Sigmoid colon (tissue), 7 donors: ENCODE data around the gene TMEFF2. TPM values are rescaled to one million over a fixed set of nuclear protein-coding genes. Genes with fewer than 3 reads are reported as not detected.
"Not testable (repeated sequence)": the region's sequence is repeated elsewhere in the genome, so short reads cannot be mapped to it uniquely, and the experiment has no call there.

ENCODE experiments used
- DNase-seq: peaks from one replicate; pipeline ENCODE4 v3.0.0-alpha.2; 2019
- H3K27ac ChIP-seq, 4 donors: fragments of 200-600 bp; sonication (generic); one replicate each; pipeline ENCODE4 v1.5.1; 2016 to 2019; ENCODE audit warnings: mild to moderate bottlenecking in 1 of 4
- H3K27me3 ChIP-seq, 3 donors: fragments of 200-600 bp; sonication (generic); one replicate each; pipeline ENCODE4 v1.5.1; 2019; ENCODE audit warnings: mild to moderate bottlenecking in 1 of 3
- H3K36me3 ChIP-seq, 4 donors: fragments of 200-600 bp; sonication (generic); one replicate each; pipeline ENCODE4 v1.5.1; 2016 to 2019
- H3K4me1 ChIP-seq, 4 donors: fragments of 200-600 bp; sonication (generic); one replicate each; pipeline ENCODE4 v1.5.1; 2017 to 2019
- H3K4me3 ChIP-seq, 4 donors: fragments of 200-600 bp; sonication (generic); one replicate each; pipeline ENCODE4 v1.5.1; 2017 to 2019; ENCODE audit warnings: mild to moderate bottlenecking in 2 of 4, moderate library complexity in 1 of 4
- H3K9me3 ChIP-seq, 4 donors: fragments of 200-600 bp in 3 of 4; sonication (generic) in 3 of 4; one replicate each; pipeline versions ENCODE4 v1.5.1 to v1.6.1; 2013 to 2019
- CTCF ChIP-seq, 4 experiments: fragments of 450-650 bp in 3 of 4; fragments of 200-600 bp in 1 of 4; IDR thresholded peaks; one replicate each; pipeline ENCODE4 v1.5.1; 2016 to 2019; ENCODE audit warnings: antibody characterized with exemption in 4 of 4, mild to moderate bottlenecking in 3 of 4, moderate library complexity in 2 of 4
- EP300 ChIP-seq, 4 donors: sonication (generic); formaldehyde crosslinking; IDR thresholded peaks; one replicate each; pipeline ENCODE4 v1.6.1; 2017; ENCODE audit warnings: antibody characterized with exemption in 4 of 4
- POLR2A ChIP-seq, 2 donors: fragments of 450-650 bp; IDR thresholded peaks; one replicate each; pipeline ENCODE4 v1.6.1; 2016; ENCODE audit warnings: antibody characterized with exemption in 2 of 2, mild to moderate bottlenecking in 2 of 2, moderate library complexity in 2 of 2
- POLR2AphosphoS5 ChIP-seq, 4 donors: sonication (generic); formaldehyde crosslinking; IDR thresholded peaks; one replicate each; pipeline ENCODE4 v1.6.1; 2017; ENCODE audit warnings: antibody characterized with exemption in 4 of 4
- WGBS, 2 donors: extraction: QIAGEN DNeasy Blood & Tissue Kit; methylation state at CpG; one replicate each; pipeline ENCODE4 v1.1.7; 2013; 5-methylcytosine and 5-hydroxymethylcytosine counted together
- intact Hi-C: fragments of 100-400 bp; cut with DNase I; formaldehyde crosslinking; loops from one replicate; pipeline ENCODE4 v1.15.1; 2023
- polyA plus RNA-seq, 3 donors: library from polyadenylated mRNA; stranded (reverse); fragments of 200-250 nt; gene quantifications; one replicate each; pipeline ENCODE4 v1.2.3, GENCODE V29; 2013
- total RNA-seq, 4 donors: library from RNA; depleted of rRNA; stranded (reverse); fragments of >200 nt; gene quantifications; one replicate each; pipeline ENCODE4 v1.1.0, GENCODE V29; 2016
- donor health status: healthy with polysubstance abuse.
- donor health status: Bipolar disorder and iron deficiency.
- donor health status: healthy.

The TMEFF2 gene
- total and polyA plus RNA-seq, 7 donors = 0.16 to 1.4 (median 0.32) TPM; not detected in 1

- TF ChIP-seq CTCF (IDR thresholded peaks at IDR 0.05) = no peak
- peaks cover 0 to 6% (median 3%) of the 10 kb centered on the region in 4 donors for H3K4me1 ChIP-seq
- no peaks in the 10 kb centered on the region for H3K27me3 ChIP-seq
- H3K27ac ChIP-seq = no peak overlapping the region
- no peak overlapping the region for H3K4me3 ChIP-seq
- intact Hi-C loops = no loop called here
- DNase-seq = no peak
- H3K36me3 ChIP-seq = no peaks in the 10 kb centered on the region
- H3K9me3 ChIP-seq = no peaks in the 10 kb centered on the region
- 9 to 23% methylated on average over 4 of the region's 4 CpGs for WGBS, 2 donors
These were observed 107.3 kb downstream of the TMEFF2 start for GRCh38 chr2:192087398-192087958.

- H3K4me1 ChIP-seq = no peaks in the 10 kb centered on the region
- no peaks in the 10 kb centered on the region for H3K9me3 ChIP-seq
- no peak for TF ChIP-seq POLR2AphosphoS5 (IDR thresholded peaks at IDR 0.05)
- no peak for TF ChIP-seq POLR2A (IDR thresholded peaks at IDR 0.05)
- TF ChIP-seq EP300 (IDR thresholded peaks at IDR 0.05) = no peak
- no peak for TF ChIP-seq CTCF (IDR thresholded peaks at IDR 0.05)
- no peak for DNase-seq
- H3K27me3 ChIP-seq = no peaks in the 10 kb centered on the region
- no peaks in the 10 kb centered on the region for H3K36me3 ChIP-seq
- WGBS, 2 donors = 73 to 93% methylated on average over 5 of the region's 5 CpGs
- no peak overlapping the region for H3K27ac ChIP-seq
- H3K4me3 ChIP-seq = no peak overlapping the region
- intact Hi-C loops = no loop called here
These were observed 112.6 kb downstream of the TMEFF2 start for GRCh38 chr2:192082121-192082520.

GRCh38 chr2:192080096-192080495 lies 114.6 kb downstream of the TMEFF2 start:
- H3K4me1 ChIP-seq, H3K27ac ChIP-seq, intact Hi-C loops, H3K27me3 ChIP-seq, H3K4me3 ChIP-seq, DNase-seq, H3K36me3 ChIP-seq, H3K9me3 ChIP-seq: not testable (repeated sequence)
- 84 to 85% methylated on average over 3 of the region's 3 CpGs for WGBS, 2 donors

- intact Hi-C loops = no loop called here
- Histone ChIP-seq H3K4me3 (no peak overlapping the region), H3K27me3 (no peaks in the 10 kb centered on the region), H3K4me1 (peaks cover 0 to 9% (median 0%) of the 10 kb centered on the region in 4 donors), H3K27ac (no peak overlapping the region), H3K9me3 (no peaks in the 10 kb centered on the region), H3K36me3 (no peaks in the 10 kb centered on the region)
- no peak for DNase-seq
- TF ChIP-seq EP300 (IDR thresholded peaks at IDR 0.05) = no peak
- no peak for TF ChIP-seq POLR2A (IDR thresholded peaks at IDR 0.05)
- no peak for TF ChIP-seq POLR2AphosphoS5 (IDR thresholded peaks at IDR 0.05)
- TF ChIP-seq CTCF (IDR thresholded peaks at IDR 0.05) = no peak
These were observed 120.9 kb downstream of the TMEFF2 start for GRCh38 chr2:192073878-192074277.

DNA sequence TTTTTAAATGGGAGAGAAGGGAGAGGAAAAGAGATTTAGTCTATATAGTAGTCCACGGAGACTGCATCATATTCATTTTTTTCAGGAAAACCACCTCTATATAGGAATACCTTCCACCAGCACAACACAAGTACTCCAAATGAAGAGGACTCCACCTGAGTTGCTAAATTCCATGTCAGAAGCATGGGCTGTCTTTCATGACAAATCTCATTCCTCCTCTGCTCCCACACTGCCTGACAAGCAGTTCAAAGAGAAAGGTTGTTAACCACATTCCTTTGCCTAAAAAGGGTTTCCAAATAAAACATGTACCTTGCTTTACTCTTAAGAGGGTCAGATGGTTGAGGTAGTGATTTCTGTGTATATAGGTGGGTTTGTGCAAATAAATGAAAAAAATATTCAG lies 122.0 kb downstream of the TMEFF2 start:
- H3K4me3 ChIP-seq = no peak overlapping the region
- H3K9me3 ChIP-seq = no peaks in the 10 kb centered on the region
- intact Hi-C loops = no loop called here
- H3K36me3 ChIP-seq = no peaks in the 10 kb centered on the region
- DNase-seq = no peak
- TF ChIP-seq CTCF (IDR thresholded peaks at IDR 0.05) = no peak
- no peak for TF ChIP-seq POLR2A (IDR thresholded peaks at IDR 0.05)
- no peak for TF ChIP-seq POLR2AphosphoS5 (IDR thresholded peaks at IDR 0.05)
- no peak for TF ChIP-seq EP300 (IDR thresholded peaks at IDR 0.05)
- no peaks in the 10 kb centered on the region for H3K27me3 ChIP-seq
- 49 to 80% methylated on average over 1 of the region's 1 CpG for WGBS, 2 donors
- peaks cover 0 to 9% (median 0%) of the 10 kb centered on the region in 4 donors for H3K4me1 ChIP-seq
- H3K27ac ChIP-seq = no peak overlapping the region
